Mucosa of descending colon (tissue), 3 donors: ENCODE measurements around the gene PRXL2C. TPM values are rescaled to one million over a fixed set of nuclear protein-coding genes. Genes with fewer than 3 reads are reported as not detected.
"Not testable (repeated sequence)": the region's sequence is repeated elsewhere in the genome, so short reads cannot be mapped to it uniquely, and the experiment has no call there.

Source experiments
- ATAC-seq: fragments of 200-7000 bp; cut with Tn5 transposase; one replicate; pipeline ENCODE4 v1.9.1; 2020; ENCODE audit warnings: mild to moderate bottlenecking, moderate library complexity
- DNase-seq, 3 donors: peaks; one replicate each; pipeline ENCODE4 v3.0.0-alpha.2; 2020
- H3K36me3 ChIP-seq: fragments of 200-600 bp; one replicate; pipeline ENCODE4 v1.8.0; 2021; ENCODE audit warnings: low read depth, mild to moderate bottlenecking
- H3K4me1 ChIP-seq: fragments of 200-600 bp; one replicate; pipeline ENCODE4 v1.8.0; 2021; ENCODE audit warnings: low read depth, mild to moderate bottlenecking
- H3K4me3 ChIP-seq: fragments of 200-600 bp; one replicate; pipeline ENCODE4 v1.8.0; 2021; ENCODE audit warnings: mild to moderate bottlenecking
- H3K9me3 ChIP-seq: fragments of 200-600 bp; one replicate; pipeline ENCODE4 v1.8.0; 2021; ENCODE audit warnings: mild to moderate bottlenecking
- intact Hi-C, 2 donors: fragments of 100-400 bp; cut with DNase I in 1 of 2; cut with micrococcal nuclease in 1 of 2; formaldehyde crosslinking; loops; one replicate each; pipeline versions ENCODE4 v1.11.0 to v1.11.1; 2022; cut with DNase I, micrococcal nuclease
- total RNA-seq, 3 donors: library from RNA; stranded (reverse); fragmentation: NEBNext Ultra II Directional in 2 of 3; extraction: Animal tissue kit (Norgen Biotek cat#: 25700) in 2 of 3; gene quantifications; one replicate each; pipeline versions ENCODE4 v1.2.1 to v1.2.4, GENCODE V29; 2021 to 2023
- TF ChIP-seq, protein P1 (sequence below): fragments of 200-600 bp; IDR thresholded peaks from one replicate; pipeline ENCODE4 v1.8.0; 2022; ENCODE audit warnings: antibody characterized with exemption, mild to moderate bottlenecking
- donor health status: DM: no; HTN: no; CAD: no; lungs with moderate emphysema.
- donor health status: DM: no; HTN: no; CAD: no.
- donor health status: DM: no; HTN: yes; CAD: no.

Gene PRXL2C
- total RNA-seq, 3 donors from 2014 or later: 2.5 to 15.1 (median 8.8) TPM

DNA sequence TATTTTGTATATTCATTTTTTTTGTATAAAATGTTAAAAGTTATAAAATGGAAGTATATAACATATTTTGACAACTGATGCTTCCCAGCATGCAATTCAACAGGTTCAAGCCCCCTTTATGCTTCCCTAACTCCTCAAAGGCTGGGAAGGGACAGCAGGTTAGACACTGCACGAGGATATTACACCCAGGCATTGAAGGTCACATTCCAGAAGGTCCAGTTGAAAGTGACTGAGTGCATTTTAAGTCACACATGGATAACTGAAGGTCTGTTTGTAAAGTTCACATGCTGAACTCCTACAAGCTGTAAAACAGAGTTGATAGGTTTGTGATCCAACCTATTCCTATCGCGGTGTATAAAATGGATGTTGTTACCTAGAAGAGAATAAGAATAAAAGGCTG lies 13.6 kb downstream of the PRXL2C start:
- Histone ChIP-seq H3K4me1 (peaks cover 2% of the 10 kb centered on the region), H3K36me3 (no peaks in the 10 kb centered on the region), H3K4me3 (no peak overlapping the region), H3K9me3 (no peaks in the 10 kb centered on the region)
- ATAC-seq (no peak), DNase-seq (no peak)
- intact Hi-C loops: no loop called here
- TF ChIP-seq, protein P1, sequence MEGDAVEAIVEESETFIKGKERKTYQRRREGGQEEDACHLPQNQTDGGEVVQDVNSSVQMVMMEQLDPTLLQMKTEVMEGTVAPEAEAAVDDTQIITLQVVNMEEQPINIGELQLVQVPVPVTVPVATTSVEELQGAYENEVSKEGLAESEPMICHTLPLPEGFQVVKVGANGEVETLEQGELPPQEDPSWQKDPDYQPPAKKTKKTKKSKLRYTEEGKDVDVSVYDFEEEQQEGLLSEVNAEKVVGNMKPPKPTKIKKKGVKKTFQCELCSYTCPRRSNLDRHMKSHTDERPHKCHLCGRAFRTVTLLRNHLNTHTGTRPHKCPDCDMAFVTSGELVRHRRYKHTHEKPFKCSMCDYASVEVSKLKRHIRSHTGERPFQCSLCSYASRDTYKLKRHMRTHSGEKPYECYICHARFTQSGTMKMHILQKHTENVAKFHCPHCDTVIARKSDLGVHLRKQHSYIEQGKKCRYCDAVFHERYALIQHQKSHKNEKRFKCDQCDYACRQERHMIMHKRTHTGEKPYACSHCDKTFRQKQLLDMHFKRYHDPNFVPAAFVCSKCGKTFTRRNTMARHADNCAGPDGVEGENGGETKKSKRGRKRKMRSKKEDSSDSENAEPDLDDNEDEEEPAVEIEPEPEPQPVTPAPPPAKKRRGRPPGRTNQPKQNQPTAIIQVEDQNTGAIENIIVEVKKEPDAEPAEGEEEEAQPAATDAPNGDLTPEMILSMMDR: no peak

DNA sequence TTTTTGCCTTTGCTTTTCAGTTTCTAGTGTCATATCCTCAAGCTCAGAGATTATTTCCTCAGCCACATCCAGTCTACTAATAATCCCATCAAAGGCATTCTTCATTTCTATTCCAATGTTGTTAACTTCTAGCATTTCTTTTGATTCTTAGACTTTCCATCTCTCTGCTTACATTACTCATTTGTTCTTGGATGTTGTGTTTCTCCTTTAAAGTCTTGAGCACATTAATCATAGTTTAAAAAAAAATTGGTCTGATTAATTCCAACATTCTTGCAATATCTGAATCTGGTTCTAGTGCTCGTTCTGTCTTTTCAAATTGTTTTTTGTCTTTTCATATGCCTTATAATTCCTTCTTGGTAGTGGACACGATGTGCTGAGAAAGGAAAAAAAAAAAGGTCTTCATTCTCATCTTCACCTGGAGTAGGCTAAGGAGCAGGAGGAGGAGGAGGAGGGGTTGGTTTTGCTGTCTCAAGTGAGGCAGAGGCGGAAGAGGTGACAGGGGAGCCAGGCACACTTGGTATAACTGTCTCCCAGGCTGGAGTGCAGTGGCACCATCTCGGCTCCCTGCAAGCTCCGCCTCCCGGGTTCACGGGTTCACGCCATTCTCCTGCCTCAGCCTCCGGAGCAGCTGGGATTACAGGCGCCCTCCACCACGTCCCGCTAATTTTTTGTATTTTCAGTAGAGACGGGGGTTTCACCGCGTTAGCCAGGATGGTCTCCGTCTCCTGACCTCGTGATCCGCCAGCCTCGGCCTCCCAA lies 16.3 kb downstream of the PRXL2C start:
- H3K4me1 ChIP-seq: no peaks in the 10 kb centered on the region
- H3K36me3 ChIP-seq: no peaks in the 10 kb centered on the region
- DNase-seq: no peak
- H3K9me3 ChIP-seq: no peaks in the 10 kb centered on the region
- no peak overlapping the region for H3K4me3 ChIP-seq
- intact Hi-C loops: no loop called here
- TF ChIP-seq, protein P1: no peak
- no peak for ATAC-seq

DNA sequence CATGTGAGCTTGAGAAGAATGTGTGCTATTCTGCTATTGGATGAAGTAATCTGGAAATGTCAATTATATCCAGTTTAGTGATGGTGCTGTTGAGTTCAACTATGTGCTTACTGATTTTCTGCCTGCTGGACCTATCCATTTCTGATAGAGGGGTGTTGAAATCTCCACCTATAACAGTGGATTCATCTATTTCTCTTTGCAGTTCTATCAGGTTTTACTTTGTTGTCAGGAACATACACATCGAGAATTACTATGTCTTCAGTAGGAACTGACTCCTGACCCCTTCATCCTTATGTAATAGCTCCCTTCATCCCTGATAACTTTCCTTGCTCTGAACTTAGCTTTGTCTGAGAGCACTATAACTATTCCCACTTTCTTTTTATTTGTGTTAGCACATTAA lies 18.7 kb downstream of the PRXL2C start:
- no peak for ATAC-seq
- intact Hi-C loops: no loop called here
- Histone ChIP-seq H3K9me3 (no peaks in the 10 kb centered on the region), H3K36me3 (no peaks in the 10 kb centered on the region), H3K4me3 (no peak overlapping the region), H3K4me1 (no peaks in the 10 kb centered on the region)
- TF ChIP-seq, protein P1: no peak
- no peak for DNase-seq

DNA sequence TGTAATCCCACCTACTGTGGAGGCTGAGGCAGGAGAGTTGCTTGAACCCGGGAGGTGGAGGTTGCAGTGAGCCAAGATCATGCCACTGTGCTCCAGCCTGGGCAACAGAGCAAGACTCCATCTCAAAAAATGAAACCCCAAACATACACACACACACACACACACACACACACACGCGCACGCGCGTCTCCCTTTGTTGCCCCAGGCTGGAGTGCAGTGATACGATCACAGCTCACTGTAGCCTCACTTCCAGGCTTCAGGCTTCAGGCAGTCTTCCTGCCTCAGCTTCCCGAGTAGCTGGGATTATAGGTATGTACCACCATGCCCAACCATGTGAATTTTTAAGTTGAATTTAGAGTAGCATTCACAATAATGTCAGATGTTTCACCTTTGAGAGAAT lies 21.5 kb downstream of the PRXL2C start:
- H3K9me3 ChIP-seq, DNase-seq, ATAC-seq, intact Hi-C loops, H3K4me1 ChIP-seq, H3K36me3 ChIP-seq, H3K4me3 ChIP-seq: not testable (repeated sequence)

DNA sequence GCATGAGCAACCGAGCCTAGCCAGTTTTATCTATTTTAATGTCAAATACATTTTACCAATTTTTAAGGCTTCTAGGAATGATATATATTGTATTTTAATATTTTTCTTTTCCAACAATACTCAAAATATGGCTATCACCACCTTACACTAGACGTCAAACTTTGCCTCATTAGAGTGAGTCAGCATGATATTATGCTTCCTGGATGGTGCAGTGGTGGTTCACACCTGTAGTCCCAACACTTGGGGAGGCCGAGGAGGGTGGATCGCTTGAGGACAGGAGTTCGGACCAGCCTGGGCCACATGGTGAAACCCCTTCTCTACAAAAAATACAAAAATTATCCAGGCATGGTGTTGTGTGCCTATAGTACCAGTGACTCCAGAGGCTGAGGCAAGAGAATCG lies 28.2 kb downstream of the PRXL2C start:
- Histone ChIP-seq H3K4me3 (no peak overlapping the region), H3K9me3 (no peaks in the 10 kb centered on the region), H3K36me3 (no peaks in the 10 kb centered on the region), H3K4me1 (no peaks in the 10 kb centered on the region)
- ATAC-seq: no peak
- no peak for DNase-seq
- intact Hi-C loops: no loop called here
- TF ChIP-seq, protein P1: no peak

DNA sequence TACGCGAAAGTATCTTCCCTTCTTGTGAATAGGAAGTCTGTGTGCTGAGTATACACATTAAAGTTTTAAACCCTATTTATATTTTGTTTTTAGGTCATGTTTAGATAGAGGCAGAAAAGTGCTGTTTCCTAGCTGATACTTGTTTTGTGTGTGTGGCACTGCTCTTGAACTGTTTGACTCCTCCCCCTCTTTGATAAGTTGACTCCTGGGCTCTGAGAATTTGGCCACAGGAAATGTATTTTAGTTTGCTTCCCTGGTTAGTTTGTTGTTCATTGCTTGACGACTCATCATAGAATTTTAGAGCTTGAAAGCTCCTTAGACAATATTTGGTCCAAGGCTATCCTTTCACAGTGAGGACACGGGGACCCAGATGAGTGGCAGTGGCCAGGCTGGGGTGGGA lies 33.5 kb downstream of the PRXL2C start:
- DNase-seq: no peak
- no peak overlapping the region for H3K4me3 ChIP-seq
- H3K4me1 ChIP-seq: no peaks in the 10 kb centered on the region
- no peaks in the 10 kb centered on the region for H3K9me3 ChIP-seq
- intact Hi-C loops: no loop called here
- H3K36me3 ChIP-seq: no peaks in the 10 kb centered on the region
- TF ChIP-seq, protein P1: no peak
- no peak for ATAC-seq
